GM19035 (cell line): ENCODE data around the gene THRAP3.

ENCODE experiments used
- ATAC-seq: cut with Tn5 transposase; IDR thresholded peaks from one replicate; pipeline ENCODE4 v1.9.1; 2021; ENCODE audit not compliant: unreplicated experiment

THRAP3 gene

DNA sequence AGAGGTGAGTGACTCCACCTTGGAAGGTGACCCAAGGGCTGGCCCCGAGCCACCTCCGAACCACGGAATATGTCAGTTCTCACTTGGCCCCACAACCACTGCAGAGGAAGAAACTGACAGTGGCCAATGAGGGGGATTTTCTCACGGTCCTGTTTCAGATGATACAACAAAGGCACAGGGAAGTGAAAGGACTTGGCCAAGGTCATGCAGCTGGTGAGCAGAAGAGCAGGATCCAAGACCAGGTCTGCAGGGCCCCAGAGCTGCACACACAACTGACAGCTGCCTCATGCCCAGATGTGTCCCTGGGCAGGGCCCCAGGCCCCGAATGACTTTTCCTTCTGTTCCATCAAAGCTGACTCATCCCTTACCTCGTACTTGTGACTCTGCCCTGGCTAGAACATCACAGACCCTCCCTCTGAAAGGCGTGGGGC is 125.0 kb downstream of the THRAP3 start:
- ATAC-seq: no peak

DNA sequence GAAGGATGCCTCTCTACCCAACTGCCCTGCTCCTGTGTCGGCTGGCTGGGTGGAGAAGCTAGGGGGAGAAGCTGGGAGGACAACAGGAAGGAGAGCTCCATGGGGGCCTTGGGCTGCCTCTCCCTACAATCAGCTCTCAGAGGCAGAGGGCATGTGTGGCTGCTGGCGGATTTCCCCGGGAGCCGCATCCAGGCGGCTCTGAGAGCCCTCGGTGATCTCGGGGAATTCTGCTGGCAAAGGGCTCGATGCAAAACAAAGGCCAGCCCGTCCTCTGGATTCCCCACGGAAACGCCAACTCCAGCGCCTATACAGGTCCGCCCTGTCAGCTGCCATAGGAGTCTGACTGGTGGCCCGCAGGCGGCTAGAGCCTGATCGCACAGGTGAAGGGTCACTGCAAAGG is 125.6 kb downstream of the THRAP3 start:
- no peak for ATAC-seq

- no peak for ATAC-seq
These were observed 126.5 kb downstream of the THRAP3 start for GRCh38 chr1:36350659-36351226.

GRCh38 chr1:36351227-36351977 is 127.2 kb downstream of the THRAP3 start:
- ATAC-seq: no peak

GRCh38 chr1:36352125-36352909 is 128.1 kb downstream of the THRAP3 start:
- ATAC-seq: no peak

DNA sequence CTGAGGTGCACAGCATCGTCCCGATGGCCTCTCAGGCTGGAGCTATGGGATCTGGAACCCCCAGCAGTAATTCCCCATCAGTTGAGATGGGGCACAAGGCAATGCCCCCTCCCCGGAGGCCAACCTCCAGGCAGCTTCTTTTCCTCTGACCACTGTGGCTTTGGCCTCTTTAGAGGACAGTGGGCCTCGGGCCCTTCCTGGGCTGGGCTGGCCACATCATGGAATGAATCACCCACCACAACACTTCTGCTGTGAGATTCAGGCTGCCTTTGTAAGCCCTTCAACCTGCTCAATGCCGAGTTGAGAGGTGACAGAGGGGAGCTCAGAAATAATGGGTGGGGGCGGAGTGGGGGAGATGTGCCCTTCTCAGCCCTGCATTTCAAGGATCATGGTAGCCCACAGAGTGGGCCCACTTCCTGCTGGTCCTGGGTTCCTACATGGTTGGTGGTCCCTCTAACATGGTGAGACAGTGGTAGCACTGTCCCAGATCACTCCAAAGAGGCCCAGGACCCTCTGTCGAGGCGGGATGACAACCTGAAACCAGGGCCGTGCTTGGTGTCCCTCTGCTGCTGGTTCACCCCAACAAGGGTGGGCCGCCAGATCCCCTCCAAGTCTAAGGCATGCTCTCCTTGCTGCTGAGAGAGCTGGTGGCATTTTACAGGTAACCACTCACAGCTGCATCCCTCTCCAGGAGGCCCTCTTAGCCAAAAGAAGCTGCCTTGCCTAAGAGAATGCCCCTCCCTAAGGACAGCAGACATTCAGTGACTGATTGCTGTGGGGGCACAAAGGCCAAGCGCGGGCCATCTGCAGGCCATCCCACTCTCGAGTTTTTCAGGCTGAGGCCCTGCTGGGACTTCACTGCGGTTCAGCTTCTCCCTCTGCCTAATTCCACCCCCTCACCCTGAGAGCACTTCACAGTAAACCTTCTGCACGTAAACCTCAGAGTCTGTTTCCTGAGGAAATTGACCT is 129.0 kb downstream of the THRAP3 start:
- no peak for ATAC-seq

- no peak for ATAC-seq
These were observed 130.2 kb downstream of the THRAP3 start for GRCh38 chr1:36354486-36354885.
